ENCODE measurements around the gene ARL13B.
A peak's percentile ranks its signal among the peaks of the same experiment; 100 is the strongest.
"Not testable (repeated sequence)": the region's sequence is repeated elsewhere in the genome, so short reads cannot be mapped to it uniquely, and the experiment has no call there.

Gene ARL13B

DNA sequence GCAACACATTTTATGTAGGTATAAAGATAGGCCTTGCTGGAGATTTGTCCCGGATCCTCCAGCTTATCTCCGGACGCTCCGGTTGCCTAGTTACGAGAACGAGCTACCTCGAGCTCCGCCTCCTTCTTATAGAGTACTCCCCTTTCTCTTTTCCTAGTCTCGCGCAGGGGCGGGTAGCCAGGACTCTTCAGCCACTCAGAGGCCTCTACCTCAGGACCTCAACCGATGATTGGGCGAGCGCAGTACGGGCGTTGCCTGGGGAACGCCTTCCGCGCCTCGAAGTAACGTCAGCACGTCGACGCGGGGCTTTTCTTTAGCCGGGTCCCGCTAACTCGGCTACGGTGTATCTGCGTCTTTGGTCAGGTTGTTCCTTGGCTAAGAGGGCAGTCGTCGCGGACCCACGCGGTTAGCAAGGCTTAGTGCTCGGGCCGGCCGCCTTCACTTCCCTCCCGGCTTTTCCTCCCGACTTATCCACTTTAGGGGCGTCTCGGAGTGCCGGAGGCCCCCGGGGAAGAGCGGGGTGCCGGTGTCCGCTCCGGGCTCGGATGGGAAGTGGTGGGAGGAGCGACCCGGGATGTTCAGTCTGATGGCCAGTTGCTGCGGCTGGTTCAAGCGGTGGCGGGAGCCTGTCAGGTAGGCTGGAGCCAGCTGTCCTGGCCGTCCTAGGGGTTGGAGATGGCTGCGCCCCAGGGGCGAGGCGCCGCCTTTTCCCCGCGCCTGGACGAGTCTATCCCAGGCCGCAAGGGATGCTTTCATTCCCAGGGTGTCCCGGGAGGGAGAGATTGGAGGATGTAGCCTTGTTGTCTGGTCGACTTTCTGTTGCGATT, at the start of gene ARL13B:
Gene ARL13B (plus strand): TSS at position 306 of the 827 bp plus-strand sequence. CDS start 269 bp downstream, at position 575.
- DNase-seq = peak; percentile 95

DNA sequence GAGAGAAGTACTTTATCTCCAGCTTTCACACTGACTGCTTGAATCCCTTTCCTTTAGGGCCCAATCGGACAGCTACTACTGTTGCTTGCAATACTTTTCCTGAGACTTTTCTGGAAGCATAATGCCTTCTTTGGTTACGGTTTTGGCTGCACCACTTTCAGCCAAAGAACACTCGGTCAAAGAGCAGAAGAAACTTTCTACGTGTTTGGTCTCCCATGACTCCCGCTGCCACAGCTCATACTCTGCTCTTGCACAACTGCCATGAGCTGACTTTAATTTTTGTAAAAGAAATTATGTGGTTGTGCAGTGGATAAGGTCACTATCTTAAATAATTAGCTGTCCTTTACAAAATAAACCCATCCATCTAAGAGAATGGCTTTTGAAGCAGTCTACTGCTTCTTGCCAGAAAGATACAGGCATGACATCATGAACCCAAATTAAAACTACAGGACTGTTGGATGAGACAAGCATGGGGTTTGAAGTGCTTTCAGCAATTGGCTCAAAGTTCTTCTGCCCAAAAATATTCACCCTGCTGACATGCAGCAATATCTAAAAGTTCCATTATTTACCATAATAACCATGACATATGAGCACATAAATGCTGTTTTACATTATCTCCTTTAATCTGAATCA, 48.2 kb upstream of the ARL13B start:
- DNase-seq = no peak

DNA sequence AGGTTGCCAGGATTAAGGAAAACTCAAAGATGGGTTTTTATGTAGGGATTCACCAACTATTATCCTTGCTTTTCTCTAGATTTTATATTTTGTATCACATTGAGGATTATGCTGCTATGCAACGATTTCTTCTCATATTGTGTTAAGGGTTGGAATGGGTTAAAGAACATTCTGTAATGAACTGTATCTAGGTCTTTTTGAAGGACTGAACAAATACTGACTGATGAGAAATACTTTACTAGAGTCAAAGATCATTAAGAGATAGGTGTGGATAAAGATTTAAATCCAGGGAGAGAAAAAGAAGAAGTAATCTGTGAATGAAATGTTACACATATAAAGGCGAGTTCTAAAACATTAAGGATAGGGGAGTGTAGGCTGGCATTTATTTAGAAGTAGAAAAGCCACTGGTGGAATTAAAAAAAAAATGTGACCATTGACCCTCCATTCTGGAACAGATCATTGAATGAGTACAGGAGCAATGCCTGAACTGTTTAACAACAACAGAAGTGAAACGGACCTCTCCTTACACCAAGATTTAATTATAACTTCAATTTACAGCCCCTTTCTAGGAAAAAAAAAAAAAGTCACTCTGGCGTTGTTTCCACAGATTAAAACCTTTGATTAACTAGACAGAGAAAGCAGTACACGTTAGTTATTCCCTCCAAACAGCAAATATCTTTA, 45.4 kb upstream of the ARL13B start:
- no peak for DNase-seq

DNA sequence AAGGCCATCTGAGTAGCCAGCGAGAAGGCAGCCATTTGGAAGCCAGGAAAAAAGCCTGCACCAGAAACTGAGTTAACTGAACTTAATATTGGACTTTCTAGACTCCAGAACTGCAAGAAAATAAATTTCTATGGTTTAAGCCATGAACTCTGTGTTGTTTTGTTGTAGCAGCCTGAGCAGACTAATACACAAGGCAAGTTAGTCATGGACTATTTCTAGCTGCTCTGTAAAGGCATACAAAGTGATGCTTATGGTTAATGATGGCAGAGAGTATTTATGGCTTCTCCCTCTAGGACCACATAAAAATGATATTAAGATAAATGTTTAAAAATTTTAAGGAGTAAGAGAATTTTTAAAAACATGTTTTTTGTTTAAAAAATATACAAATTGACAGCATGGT, 43.4 kb upstream of the ARL13B start:
- DNase-seq = no peak

DNA sequence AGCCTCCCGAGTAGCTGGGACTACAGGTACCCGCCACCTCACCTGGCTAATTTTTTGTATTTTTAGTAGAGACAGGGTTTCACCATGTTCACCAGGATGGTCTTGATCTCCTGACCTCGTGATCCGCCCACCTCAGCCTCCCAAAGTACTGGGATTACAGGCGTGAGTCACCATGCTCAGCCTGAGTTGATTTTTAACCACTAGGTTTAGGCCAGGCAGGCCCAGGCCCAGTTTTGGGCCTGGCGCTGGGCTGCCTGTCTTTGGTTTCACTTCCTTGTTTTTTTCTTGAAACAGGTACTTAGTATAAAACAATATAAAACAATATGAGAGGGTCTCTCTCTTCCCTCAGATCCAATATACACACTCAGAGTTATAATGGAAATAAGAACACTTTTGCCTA, 42.5 kb upstream of the ARL13B start:
- DNase-seq = not testable (repeated sequence)

DNA sequence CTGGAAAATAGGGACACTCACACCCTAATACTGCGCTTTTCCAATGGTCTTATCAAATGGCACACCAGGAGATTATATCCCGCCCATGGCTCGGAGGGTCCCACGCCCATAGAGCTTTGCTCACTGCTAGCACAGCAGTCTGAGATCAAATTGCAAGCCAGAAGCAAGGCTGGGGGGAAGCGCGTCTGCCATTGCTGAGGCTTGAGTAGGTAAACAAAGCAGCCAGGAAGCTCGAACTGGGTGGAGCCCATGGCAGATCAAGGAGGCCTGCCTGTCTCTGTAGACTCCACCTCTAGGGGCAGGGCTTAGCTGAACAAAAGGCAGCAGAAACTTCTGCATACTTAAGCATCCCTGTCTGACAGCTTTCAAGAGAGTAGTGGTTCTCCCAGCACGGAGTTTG, 30.0 kb upstream of the ARL13B start:
- peak; percentile 50 for DNase-seq

DNA sequence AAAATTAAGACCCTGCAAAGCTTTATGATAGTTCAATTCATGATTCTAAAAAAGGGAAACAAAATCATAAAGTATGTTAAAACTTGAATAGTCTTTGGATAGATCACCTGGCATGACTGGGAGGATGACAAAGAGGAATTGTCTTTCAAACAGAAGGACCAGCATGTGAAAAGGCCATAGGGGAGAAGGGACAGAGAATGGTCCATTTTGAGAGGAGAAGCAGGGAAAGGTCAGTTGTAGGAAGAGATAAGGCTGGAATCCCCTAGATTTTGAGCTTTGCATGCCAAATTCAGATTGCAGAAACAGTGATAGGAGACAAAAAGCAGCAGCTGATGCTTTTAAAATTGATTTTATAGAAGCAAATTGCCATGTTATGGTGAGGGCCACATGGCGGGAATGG, 18.9 kb upstream of the ARL13B start:
- no peak for DNase-seq

DNA sequence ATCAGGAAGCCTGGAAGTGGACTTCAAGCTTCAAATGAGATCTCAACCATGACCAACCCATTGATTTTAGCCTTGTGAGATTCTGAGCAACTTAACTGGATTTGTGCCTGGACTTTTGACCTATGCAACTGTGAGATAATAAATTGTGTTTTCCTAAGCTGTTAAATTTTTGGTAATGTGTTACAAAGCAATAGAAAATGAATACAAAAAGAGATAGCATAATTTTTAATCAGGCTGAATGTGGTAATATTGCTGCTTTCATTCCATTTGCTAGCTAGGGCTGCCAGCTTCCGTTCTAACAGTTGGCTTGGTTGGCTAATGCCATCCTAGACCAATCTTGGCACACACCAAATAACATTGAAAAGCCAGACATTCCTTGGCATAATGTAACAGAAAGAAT, 18.5 kb upstream of the ARL13B start:
- DNase-seq = no peak

DNA sequence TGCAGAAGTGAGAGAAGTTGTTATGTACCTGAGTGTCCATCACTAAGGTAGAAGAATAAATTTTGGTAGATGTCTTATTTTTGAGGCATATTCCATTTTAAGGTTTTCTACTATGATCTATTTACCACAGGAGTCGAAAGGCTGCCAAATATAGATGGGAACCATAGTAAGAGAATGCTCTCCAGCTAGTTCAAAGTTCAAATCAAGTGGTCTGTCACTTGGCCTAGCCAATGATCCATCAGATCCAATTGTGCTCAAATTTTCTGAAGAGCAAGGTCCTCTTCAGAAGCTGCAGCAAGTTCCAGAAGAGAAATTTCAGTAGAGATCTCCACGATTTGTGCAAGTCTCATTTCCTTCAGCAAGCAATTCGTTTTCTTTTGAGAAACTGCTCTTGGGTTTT, 17.2 kb upstream of the ARL13B start:
- DNase-seq = no peak

DNA sequence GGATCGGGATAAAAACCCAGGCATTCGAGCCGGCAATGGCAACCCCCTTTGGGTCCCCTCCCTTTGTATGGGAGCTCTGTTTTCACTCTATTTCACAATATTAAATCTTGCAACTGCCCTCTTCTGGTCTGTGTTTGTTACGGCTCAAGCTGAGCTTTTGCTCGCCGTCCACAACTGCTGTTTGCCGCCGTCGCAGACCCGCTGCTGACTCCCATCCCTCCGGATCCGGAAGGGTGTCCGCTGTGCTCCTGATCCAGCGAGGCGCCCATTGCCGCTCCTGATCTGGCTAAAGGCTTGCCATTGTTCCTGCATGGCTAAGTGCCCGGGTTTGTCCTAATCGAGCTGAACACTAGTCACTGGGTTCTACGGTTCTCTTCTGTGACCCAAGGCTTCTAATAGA, 14.8 kb upstream of the ARL13B start:
- not testable (repeated sequence) for DNase-seq

DNA sequence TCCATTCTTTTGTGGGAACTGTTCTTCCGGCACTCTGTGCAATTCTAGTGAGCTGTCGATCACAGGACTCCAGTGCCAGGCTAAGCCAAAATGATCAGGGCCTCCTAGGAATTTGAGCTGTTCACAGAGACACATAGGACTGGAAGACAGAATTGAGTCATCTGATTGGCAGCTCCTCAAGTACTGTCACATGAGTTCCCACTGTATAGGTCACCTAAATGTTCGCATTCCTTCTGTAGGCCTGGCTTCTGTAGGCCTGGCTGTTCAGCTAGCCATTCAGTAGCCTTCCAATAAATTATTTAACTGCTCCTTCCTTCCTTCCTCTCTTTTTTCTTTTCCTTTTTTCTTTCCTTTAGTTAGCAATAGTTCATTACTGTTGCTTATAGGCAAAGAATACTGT, 10.5 kb upstream of the ARL13B start:
- no peak for DNase-seq

DNA sequence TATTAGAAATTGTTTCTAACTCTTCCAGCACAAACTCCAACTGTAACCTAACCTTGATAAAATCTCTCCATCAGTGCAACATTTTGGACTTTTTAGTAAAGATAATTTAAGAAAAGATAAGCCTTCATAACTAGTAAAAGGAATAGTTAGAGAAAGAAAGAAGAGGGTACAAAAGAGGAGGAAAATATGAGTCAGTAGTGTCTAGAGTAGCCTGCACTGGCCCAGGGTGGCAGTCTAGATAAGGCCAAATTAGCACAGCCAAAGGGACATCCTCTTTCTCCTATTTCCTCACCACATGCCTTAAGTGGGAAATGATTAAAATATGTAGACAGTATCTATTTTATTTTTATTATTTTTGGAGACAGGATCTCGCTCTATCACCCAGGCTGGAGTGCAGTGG, 10.0 kb upstream of the ARL13B start:
- no peak for DNase-seq

DNA sequence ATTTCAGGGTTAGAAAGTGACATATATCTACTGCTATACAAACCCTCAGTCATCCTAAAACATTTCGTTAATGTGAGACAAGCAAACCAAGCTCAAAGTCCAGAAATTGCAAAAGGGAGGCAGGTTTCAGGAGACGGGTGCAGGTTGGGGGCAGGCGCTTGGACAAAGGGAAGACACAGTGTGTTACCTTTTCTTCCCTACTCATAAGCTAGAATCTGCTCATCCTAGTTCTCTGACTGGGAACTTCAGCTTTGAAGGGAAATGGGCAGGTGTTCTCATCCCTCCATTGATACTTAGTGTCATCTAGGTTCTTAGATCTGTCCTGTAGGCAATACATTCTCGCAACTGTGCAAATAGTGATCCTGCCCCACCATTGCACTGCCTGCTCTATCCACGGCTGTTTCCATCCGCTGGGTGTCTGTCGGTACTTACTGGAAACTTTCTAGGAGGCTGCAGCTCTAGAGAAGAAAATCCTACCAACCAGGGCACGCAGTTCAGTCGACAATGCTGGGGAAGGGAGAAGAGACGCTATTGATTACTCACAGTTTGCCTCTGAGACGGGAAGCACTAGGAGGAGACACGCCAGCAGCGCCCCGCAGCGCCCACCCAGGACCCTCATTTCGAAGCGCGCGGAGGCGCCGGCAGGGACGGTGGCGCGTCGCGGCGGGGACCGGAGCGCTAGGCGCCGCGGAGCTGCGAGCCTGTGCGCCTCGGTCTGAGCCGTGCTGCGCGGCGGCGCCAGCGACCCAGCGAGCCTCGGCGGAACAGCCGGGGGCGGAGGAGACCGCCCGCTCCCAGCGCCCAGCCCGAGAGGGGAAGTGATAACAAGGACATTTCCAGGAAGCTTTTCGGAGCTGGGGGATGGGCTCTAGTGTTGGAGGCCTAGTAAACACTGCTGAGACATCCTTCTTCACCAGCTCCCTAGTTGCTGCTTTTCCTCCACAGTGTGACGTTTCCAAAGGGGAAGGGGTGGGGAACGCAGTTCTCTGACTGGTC, 6.5 kb upstream of the ARL13B start, which contains the start of gene PROS1:
Gene PROS1 (minus strand): TSS at position 766 of the 996 bp plus-strand sequence. CDS start 147 bp downstream, at position 619.
- peak; percentile 62 for DNase-seq

DNA sequence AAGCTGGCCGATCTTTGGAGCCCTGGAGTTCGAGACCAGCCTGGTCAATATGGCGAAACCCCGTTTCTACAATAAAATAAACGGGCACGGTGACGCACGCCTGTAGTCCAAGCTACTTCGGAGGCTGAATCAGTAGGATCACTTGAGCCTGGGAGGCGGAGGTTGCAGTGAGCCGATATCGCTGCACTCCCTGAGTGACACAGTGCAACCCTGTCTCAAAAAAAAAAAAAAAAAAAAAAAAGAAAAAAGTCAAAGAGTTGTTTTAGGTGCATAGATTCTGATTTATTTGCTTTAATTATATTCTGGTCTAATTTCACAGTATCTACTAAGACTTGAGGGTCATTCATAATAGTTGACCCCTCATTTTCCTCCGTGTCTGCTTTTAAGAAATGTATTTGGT, 1.7 kb downstream of the ARL13B start:
- no peak for DNase-seq

DNA sequence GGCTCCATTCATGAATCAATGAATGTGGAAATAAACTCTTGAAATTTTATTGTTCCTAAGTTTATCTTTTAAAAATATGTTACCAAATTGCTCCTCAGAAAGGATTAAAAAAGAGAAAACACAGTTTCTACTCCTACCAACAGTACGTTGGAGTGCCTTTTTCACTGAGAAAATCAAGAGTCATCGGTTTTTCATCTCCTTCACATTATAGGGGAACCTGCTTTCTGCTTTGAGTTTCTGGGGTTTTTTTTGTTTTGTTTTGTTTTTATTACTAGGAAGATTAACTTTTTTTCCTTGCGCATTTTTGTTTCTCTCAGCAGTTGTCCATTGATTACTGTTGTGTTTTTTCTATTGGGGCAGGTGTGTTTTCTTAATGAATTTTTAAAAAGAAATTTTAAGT, 3.5 kb downstream of the ARL13B start:
- no peak for DNase-seq

DNA sequence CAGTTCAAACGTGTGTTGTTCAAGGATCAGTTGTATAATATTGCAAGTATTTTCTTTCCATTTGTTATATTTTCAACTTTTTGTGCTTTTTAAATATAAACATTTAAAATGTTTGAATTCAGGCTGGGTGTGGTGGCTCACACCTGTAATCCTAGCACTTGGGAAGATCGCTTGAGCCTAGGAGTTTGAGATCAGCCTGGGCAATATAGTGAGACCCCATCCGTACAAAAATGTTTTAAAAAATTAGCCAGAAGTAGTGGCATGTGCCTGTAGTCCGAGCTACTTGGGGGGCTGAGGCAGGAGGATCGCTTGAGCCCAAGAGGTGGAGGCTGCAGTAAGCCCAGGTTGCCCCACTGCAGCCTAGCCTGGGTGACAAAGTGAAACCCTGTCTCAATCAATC, 4.7 kb downstream of the ARL13B start:
- no peak for DNase-seq

DNA sequence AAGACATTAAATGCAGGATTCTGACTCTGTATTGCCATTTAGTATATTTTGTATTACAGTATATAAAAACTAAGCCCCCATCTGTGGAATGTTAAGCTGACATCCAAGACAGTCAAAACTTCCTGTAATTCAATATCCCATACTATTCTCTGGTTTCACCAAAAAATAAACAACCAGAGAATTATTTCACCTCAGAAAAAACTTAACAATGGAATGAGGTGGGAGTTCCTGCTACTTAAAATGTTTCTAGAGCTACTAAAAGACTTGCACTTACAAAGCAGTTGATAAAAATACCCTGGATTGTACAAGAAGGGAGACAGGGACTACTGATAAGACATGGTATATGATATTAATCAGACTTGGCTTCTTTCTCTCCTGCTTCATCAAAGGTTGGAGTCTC, 8.3 kb downstream of the ARL13B start:
- DNase-seq = no peak

DNA sequence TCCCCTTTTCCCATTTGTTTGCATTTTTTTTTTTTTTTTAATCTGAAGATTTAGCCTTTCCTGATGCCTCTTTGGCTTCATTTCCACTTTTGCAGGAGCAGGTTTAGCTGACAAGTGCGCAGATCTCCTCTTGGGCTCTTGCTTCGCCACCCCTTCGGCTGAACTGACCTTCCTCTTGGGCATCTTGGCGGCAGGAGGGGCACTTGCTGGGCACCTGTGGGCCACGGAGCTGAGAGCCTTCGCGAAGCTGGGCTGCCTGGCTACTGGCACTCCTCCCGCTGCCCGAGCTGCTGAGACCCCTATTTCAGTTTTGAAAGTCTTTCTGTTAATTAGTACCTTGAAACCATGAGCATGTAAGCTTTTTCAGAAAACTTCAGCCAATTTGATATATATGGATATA, 8.8 kb downstream of the ARL13B start:
- DNase-seq = no peak

DNA sequence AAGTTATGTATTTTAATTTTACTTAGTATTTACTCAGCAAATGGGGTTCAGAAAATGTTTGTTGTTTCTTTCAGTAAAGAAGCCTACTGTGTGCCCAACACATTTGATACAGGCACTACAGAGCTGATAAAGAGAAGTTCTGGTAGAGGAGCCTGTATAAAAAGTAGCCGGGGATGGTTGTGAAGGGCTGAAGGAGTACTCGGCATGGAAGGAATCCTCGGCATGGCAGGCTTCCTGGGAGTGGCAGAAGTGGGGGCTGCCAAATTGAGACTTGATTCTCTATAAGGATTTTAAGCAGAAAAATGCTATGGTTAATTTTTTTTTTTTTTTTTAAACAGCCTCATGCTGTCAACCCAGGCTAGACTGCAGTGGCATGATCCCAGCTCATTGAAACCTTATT, 9.3 kb downstream of the ARL13B start:
- DNase-seq = no peak

DNA sequence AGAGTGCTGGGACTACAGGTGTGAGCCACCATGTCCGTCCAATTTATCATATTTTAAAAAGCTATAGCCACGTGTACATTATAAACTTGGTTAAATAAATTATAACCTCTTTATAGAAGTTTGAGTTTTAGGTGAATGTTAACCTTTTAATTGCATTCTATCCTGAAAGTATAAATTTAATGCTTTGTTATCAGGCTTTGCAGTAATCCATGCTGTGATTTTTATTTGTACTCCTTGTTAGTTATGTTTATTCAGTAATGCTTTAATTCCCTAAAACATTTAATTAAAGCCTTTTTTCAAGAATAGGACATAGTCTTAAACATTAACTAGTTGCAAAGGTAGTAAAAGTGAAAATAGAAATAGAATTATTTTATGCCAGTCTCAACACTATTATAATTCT, 11.7 kb downstream of the ARL13B start:
- no peak for DNase-seq

DNA sequence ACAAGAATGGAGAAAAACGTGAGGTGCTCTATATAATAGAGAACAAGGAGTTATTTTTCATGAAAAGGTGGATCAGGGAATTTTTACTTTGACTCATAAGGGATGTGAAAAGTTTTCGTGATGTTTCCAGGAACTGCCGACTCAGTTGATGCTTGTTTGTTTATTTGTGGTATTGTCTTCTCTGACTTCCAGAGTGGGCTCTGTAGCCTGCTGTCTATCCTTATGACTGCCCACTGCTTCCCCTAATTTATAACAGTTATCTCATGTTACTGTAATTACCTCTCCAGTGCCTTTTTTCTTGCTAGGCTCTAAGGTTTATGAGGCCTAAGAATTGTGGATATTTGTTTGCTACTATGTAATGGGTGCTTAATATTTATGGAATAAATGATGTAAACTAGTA, 12.3 kb downstream of the ARL13B start:
- DNase-seq = no peak

DNA sequence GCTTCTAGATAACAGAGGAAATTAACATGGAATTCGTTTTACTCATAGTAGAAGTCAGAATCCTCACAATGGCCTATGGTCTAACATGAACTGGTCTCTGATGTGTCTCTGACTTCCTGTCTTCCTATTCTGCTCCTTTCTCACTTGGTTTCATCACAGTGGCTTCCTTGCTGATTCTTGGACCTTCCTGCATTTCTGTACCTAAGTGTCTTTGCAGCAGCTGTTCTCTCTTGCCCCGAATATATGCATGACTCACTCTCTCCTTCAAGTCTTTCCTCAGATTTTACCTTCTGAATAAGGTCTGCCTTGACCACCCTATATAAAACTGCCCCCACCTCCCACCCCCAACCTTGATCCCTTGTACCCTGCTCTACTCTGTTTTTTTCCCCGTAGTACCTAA, 14.1 kb downstream of the ARL13B start:
- no peak for DNase-seq

DNA sequence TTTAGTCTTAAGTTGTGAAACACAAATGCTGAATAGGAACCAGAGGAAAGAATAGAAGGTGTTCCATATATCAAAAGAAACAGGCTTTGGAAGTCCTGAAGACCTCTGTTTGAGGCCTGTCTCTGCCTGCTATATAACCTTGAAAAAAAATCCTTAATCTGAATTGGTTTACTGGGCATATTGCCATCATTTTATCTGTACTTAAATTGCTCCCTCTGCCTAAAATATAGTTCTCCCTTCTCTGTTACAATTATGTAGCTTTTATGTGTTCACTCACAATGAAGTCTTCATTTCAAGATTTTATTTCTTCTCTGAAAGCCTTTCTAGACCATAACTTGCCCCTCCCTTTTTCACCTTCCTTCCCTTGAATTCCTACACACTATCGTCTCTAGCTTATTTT, 21.2 kb downstream of the ARL13B start:
- no peak for DNase-seq

All from SHP77 treated with DMSO at 0.1 percent for 48 hours (cell line).